Cardiac muscle cell (in vitro differentiated cells and primary cell): Measurements from ENCODE around the gene THBS1. TPM values are rescaled to one million over a fixed set of nuclear protein-coding genes. Genes with fewer than 3 reads are reported as not detected.

Experiments used
- DNase-seq, 2 donors: peaks; one replicate each; pipeline versions ENCODE4 v3.0.0 to v3.0.0-alpha.2; 2010 to 2017; ENCODE audit warnings: low read depth in 1 of 2, low spot score in 1 of 2
- H3K27ac ChIP-seq: fragments of 200-600 bp; sonication (generic); 2 replicates; pipeline ENCODE4 v1.5.1; 2016
- H3K27me3 ChIP-seq: fragments of 200-600 bp; sonication (generic); 2 replicates; pipeline ENCODE4 v1.6.0; 2016; ENCODE audit warnings: control low read depth
- H3K36me3 ChIP-seq: fragments of 200-600 bp; sonication (generic); 2 replicates; pipeline ENCODE4 v1.5.1; 2016; ENCODE audit warnings: control low read depth
- H3K4me1 ChIP-seq: fragments of 200-600 bp; sonication (generic); 2 replicates; pipeline ENCODE4 v1.8.1; 2017; ENCODE audit warnings: low read depth, mild to moderate bottlenecking, mixed run types
- H3K4me3 ChIP-seq: fragments of 200-600 bp; sonication (generic); 2 replicates; pipeline ENCODE4 v1.5.1; 2016; ENCODE audit warnings: mild to moderate bottlenecking
- H3K9me3 ChIP-seq: fragments of 200-600 bp; sonication (generic); 2 replicates; pipeline ENCODE4 v1.5.1; 2017; ENCODE audit warnings: low read depth, mild to moderate bottlenecking, control low read depth
- polyA plus RNA-seq: library from polyadenylated mRNA; unstranded; fragments of >200 nt; fragmentation: Nextera tagmentation; extraction: Ambion mirVana; gene quantifications from 2 replicates; pipeline ENCODE4 v1.2.1, GENCODE V29; 2016
- total RNA-seq: library from RNA; depleted of rRNA; stranded (reverse); fragments of >200 nt; gene quantifications from 2 replicates; pipeline ENCODE4 v1.2.3, GENCODE V29; 2016
- TF ChIP-seq, protein P1 (sequence below): IDR thresholded peaks from 2 replicates; pipeline ENCODE4 v1.5.1; 2012; ENCODE audit warnings: low read depth, mild to moderate bottlenecking, low read length

Gene THBS1
- total and polyA plus RNA-seq, 2 experiments from 2014 or later, result 20.9 to 55.2 TPM

GRCh38 chr15:39610665-39611064, 29.8 kb downstream of the THBS1 start:
- TF ChIP-seq, protein P1, sequence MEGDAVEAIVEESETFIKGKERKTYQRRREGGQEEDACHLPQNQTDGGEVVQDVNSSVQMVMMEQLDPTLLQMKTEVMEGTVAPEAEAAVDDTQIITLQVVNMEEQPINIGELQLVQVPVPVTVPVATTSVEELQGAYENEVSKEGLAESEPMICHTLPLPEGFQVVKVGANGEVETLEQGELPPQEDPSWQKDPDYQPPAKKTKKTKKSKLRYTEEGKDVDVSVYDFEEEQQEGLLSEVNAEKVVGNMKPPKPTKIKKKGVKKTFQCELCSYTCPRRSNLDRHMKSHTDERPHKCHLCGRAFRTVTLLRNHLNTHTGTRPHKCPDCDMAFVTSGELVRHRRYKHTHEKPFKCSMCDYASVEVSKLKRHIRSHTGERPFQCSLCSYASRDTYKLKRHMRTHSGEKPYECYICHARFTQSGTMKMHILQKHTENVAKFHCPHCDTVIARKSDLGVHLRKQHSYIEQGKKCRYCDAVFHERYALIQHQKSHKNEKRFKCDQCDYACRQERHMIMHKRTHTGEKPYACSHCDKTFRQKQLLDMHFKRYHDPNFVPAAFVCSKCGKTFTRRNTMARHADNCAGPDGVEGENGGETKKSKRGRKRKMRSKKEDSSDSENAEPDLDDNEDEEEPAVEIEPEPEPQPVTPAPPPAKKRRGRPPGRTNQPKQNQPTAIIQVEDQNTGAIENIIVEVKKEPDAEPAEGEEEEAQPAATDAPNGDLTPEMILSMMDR, result no peak
- Histone ChIP-seq H3K9me3 (no peaks in the 10 kb centered on the region), H3K36me3 (no peaks in the 10 kb centered on the region), H3K4me3 (no peak overlapping the region), H3K27ac (no peak overlapping the region), H3K4me1 (no peaks in the 10 kb centered on the region), H3K27me3 (no peaks in the 10 kb centered on the region)
- DNase-seq, result no peak

DNA sequence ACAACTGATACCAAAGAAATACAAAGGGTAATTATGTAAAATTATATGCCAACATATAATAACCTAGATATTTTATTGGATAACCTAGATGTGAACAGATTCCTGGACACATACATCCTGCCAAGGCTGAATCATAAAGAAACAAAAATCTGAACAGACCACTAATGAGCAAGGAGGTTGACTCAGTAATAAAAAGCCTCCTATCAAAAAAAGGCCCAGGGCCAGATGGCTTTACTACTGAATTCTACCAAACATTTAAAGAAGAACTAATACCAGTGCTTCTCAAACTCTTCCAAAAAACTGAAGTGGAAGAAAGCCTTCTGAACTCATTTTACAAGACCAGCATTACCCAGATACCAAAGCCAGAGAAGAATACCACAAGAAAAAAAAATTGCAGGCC, 32.4 kb downstream of the THBS1 start:
- H3K36me3 ChIP-seq, result no peaks in the 10 kb centered on the region
- TF ChIP-seq, protein P1, result no peak
- no peaks in the 10 kb centered on the region for H3K9me3 ChIP-seq
- H3K4me1 ChIP-seq, result no peaks in the 10 kb centered on the region
- H3K27ac ChIP-seq, result no peak overlapping the region
- H3K4me3 ChIP-seq, result no peak overlapping the region
- no peak for DNase-seq
- no peaks in the 10 kb centered on the region for H3K27me3 ChIP-seq

DNA sequence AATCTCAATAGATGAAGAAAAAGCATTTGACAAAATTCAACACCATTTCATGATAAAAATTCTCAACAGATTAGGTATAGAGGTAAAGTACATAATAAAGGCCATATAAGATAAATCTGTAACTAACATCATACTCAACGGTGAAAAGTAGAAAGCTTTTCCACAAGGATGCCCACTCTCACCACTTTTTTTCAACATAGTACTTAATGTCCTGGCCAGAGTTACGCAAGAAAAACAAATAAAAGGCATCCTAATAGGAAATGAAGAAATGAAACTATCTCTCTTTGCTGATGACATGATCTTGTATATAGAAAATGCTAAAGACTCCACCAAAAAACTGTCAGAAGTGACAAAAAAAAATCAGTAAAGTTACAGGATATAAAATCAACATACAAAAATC, 33.0 kb downstream of the THBS1 start:
- H3K4me3 ChIP-seq, result no peak overlapping the region
- H3K27ac ChIP-seq, result no peak overlapping the region
- TF ChIP-seq, protein P1, result no peak
- H3K36me3 ChIP-seq, result no peaks in the 10 kb centered on the region
- no peak for DNase-seq
- no peaks in the 10 kb centered on the region for H3K4me1 ChIP-seq
- no peaks in the 10 kb centered on the region for H3K27me3 ChIP-seq
- H3K9me3 ChIP-seq, result no peaks in the 10 kb centered on the region

DNA sequence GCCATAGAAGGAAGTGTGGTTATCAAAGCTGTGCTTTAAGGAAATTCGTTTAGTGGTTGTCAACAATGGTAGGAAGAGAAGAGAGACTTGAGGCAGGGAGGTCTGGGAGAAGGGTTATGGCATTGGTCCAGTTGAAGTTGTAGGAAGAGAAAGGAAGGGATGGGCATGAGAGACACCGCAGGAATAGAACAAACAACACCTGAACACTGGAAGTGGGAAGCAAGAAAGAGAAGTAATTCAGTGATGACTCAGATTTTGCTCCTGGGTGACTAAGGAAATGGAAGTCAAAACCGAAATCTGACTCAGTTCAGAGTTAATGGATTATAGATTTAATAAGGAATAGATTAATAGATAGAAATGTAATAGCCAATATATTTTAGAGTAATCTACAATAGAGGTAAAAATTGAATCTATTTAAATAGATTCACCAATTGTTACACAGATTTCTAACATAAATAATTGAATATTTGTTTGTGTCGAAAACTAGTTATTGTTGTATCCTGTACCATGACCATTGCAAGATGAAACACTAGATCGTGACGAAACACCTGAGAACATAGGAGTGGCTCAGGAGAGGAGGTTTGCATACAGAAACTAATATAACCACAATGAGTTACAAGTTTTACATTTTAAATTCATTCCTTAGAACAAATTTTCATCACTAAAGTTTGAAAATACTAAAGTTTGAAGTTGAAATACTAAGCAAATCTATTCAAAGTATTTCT, 36.0 kb downstream of the THBS1 start:
- H3K36me3 ChIP-seq, result no peaks in the 10 kb centered on the region
- no peaks in the 10 kb centered on the region for H3K27me3 ChIP-seq
- no peak overlapping the region for H3K4me3 ChIP-seq
- H3K4me1 ChIP-seq, result no peaks in the 10 kb centered on the region
- TF ChIP-seq, protein P1, result no peak
- no peak for DNase-seq
- H3K27ac ChIP-seq, result no peak overlapping the region
- no peaks in the 10 kb centered on the region for H3K9me3 ChIP-seq

GRCh38 chr15:39618063-39618823, 37.4 kb downstream of the THBS1 start:
- TF ChIP-seq, protein P1, result no peak
- H3K36me3 ChIP-seq, result no peaks in the 10 kb centered on the region
- no peaks in the 10 kb centered on the region for H3K4me1 ChIP-seq
- no peak overlapping the region for H3K27ac ChIP-seq
- H3K9me3 ChIP-seq, result no peaks in the 10 kb centered on the region
- DNase-seq, result no peak
- no peaks in the 10 kb centered on the region for H3K27me3 ChIP-seq
- H3K4me3 ChIP-seq, result no peak overlapping the region
